IMR-90 (cell line): ENCODE measurements around the gene HIVEP3. TPM values are rescaled to one million over a fixed set of nuclear protein-coding genes. Genes with fewer than 3 reads are reported as not detected.

ENCODE experiments used
- ATAC-seq: fragments of 200-7000 bp; cut with Tn5 transposase; 2 replicates; pipeline ENCODE4 v1.9.1; 2020; ENCODE audit warnings: low read depth, mild to moderate bottlenecking, moderate library complexity
- BruUV-seq: library from RNA; stranded (reverse); fragments of 400-500 nt; replicated peaks from 2 replicates; lab custom pipeline; 2021; lab: Mats Ljungman, UMichigan
- CTCF ChIA-PET: fragments of 300-600 bp; formaldehyde crosslinking; extraction: SDS; loops from one replicate; lab custom pipeline; 2021; ENCODE audit warnings: antibody characterized with exemption; lab: Yijun Ruan, JAX
- POLR2A ChIA-PET: fragments of 300-600 bp; sonication (Branson Sonifier 250); formaldehyde crosslinking; loops from one replicate; lab custom pipeline; 2022; ENCODE audit warnings: antibody characterized with exemption; ENCODE audit not compliant: unreplicated experiment; lab: Charles Lee
- DNase-seq: peaks from one replicate; pipeline ENCODE4 v3.0.0; 2013
- H2AFZ ChIP-seq: replicated peaks from 2 replicates; pipeline ENCODE3; 2013; ENCODE audit warnings: low read length, mild to moderate bottlenecking; ENCODE audit not compliant: poor library complexity
- H2AK5ac ChIP-seq: 2 replicates; pipeline ENCODE4 v1.6.1; 2013; ENCODE audit warnings: low read depth, low read length, inconsistent platforms
- H2AK9ac ChIP-seq: replicated peaks from 2 replicates; pipeline ENCODE3; 2013; ENCODE audit warnings: mild to moderate bottlenecking, low read depth, low read length, moderate library complexity; ENCODE audit not compliant: poor library complexity
- H2BK120ac ChIP-seq: 2 replicates; pipeline ENCODE4 v1.6.1; 2013; ENCODE audit warnings: low read depth, low read length, inconsistent platforms
- H2BK15ac ChIP-seq: 3 replicates; pipeline ENCODE4 v1.6.1; 2013; ENCODE audit warnings: low read depth, low read length, inconsistent platforms
- H2BK20ac ChIP-seq: 2 replicates; pipeline ENCODE4 v1.6.1; 2013; ENCODE audit warnings: low read depth, mild to moderate bottlenecking, inconsistent platforms, low read length, moderate library complexity
- H2BK5ac ChIP-seq: 2 replicates; pipeline ENCODE4 v1.6.1; 2013; ENCODE audit warnings: mild to moderate bottlenecking, low read depth, low read length, inconsistent platforms; ENCODE audit not compliant: poor library complexity, severe bottlenecking
- H3K14ac ChIP-seq: replicated peaks from 2 replicates; pipeline ENCODE4 v1.6.1; 2013; ENCODE audit warnings: low read depth, low read length, inconsistent platforms
- H3K18ac ChIP-seq: 2 replicates; pipeline ENCODE4 v1.6.1; 2013; ENCODE audit warnings: low read depth, low read length, control low read depth
- H3K23ac ChIP-seq: 2 replicates; pipeline ENCODE4 v1.6.1; 2013; ENCODE audit warnings: low read depth, low read length, inconsistent platforms
- H3K27ac ChIP-seq: 2 replicates; pipeline ENCODE4 v1.5.1; 2013; ENCODE audit warnings: mild to moderate bottlenecking, control low read depth, low read length; ENCODE audit not compliant: insufficient read depth
- H3K27me3 ChIP-seq: 2 replicates; pipeline ENCODE4 v1.6.1; 2013; ENCODE audit warnings: low read length; ENCODE audit not compliant: control insufficient read depth, insufficient read depth
- H3K36me3 ChIP-seq: 2 replicates; pipeline ENCODE4 v1.6.1; 2013; ENCODE audit warnings: low read length, mixed read lengths; ENCODE audit not compliant: control insufficient read depth, insufficient read depth
- H3K4ac ChIP-seq: 2 replicates; pipeline ENCODE4 v1.6.1; 2013; ENCODE audit warnings: low read depth, low read length, inconsistent platforms
- H3K4me1 ChIP-seq: 2 replicates; pipeline ENCODE4 v1.6.1; 2013; ENCODE audit warnings: low read length, mixed read lengths; ENCODE audit not compliant: control insufficient read depth, insufficient read depth
- H3K4me2 ChIP-seq: 2 replicates; pipeline ENCODE4 v1.6.1; 2013; ENCODE audit warnings: low read depth, mild to moderate bottlenecking, control low read depth, low read length, moderate library complexity
- H3K4me3 ChIP-seq: 2 replicates; pipeline ENCODE4 v1.5.1; 2013; ENCODE audit warnings: low read depth, mild to moderate bottlenecking, control low read depth, low read length, moderate library complexity; ENCODE audit not compliant: insufficient read depth
- H3K56ac ChIP-seq: 2 replicates; pipeline ENCODE4 v1.6.1; 2013; ENCODE audit warnings: low read length, inconsistent platforms; ENCODE audit not compliant: insufficient read depth; ENCODE audit errors: extremely low read depth
- H3K79me1 ChIP-seq, 2 experiments: 2 replicates each; pipeline ENCODE4 v1.6.1; 2013; ENCODE audit warnings: low read length in 2 of 2, inconsistent platforms in 1 of 2, low read depth in 1 of 2
- H3K9ac ChIP-seq: 2 replicates; pipeline ENCODE4 v1.6.1; 2013; ENCODE audit warnings: low read depth, low read length, control low read depth
- H3K9me1 ChIP-seq: 2 replicates; pipeline ENCODE4 v1.6.1; 2013; ENCODE audit warnings: low read length, inconsistent platforms; ENCODE audit not compliant: insufficient read depth
- H3K9me3 ChIP-seq: 2 replicates; pipeline ENCODE4 v1.6.1; 2013; ENCODE audit warnings: low read length; ENCODE audit not compliant: control insufficient read depth, insufficient read depth
- H4K20me1 ChIP-seq: 2 replicates; pipeline ENCODE4 v1.6.1; 2013; ENCODE audit warnings: low read length, inconsistent platforms; ENCODE audit not compliant: insufficient read depth
- H4K5ac ChIP-seq: 2 replicates; pipeline ENCODE4 v1.6.1; 2013; ENCODE audit warnings: mild to moderate bottlenecking, low read depth, low read length, control low read depth
- H4K8ac ChIP-seq, 2 experiments: 2 replicates each; pipeline ENCODE4 v1.6.1; 2013; ENCODE audit warnings: low read depth in 2 of 2, low read length in 2 of 2, control low read depth in 1 of 2, inconsistent platforms in 1 of 2
- H4K91ac ChIP-seq: 2 replicates; pipeline ENCODE4 v1.6.1; 2013; ENCODE audit warnings: low read depth, low read length, inconsistent platforms; ENCODE audit not compliant: insufficient read depth
- BHLHE40 ChIP-seq: fragments of 150-350 bp; IDR thresholded peaks from 2 replicates; pipeline ENCODE4 v1.6.1; 2016; ENCODE audit warnings: mild to moderate bottlenecking, low read depth, low read length
- CEBPB ChIP-seq: IDR thresholded peaks from 2 replicates; pipeline ENCODE4 v1.6.1; 2012; ENCODE audit warnings: low read depth, low read length, improper control_type of control experiment
- CHD1 ChIP-seq: IDR thresholded peaks from 2 replicates; pipeline ENCODE4 v1.6.1; 2012; ENCODE audit warnings: low read depth, low read length, improper control_type of control experiment
- CTCF ChIP-seq: conservative IDR thresholded peaks from 2 replicates; pipeline ENCODE4 v1.5.1; 2012; ENCODE audit warnings: mild to moderate bottlenecking, low read depth, low read length, improper control_type of control experiment
- FOS ChIP-seq: fragments of 150-350 bp; IDR thresholded peaks from 2 replicates; pipeline ENCODE4 v1.6.1; 2016; ENCODE audit warnings: low read depth, low read length
- MAFK ChIP-seq: IDR thresholded peaks from 2 replicates; pipeline ENCODE4 v1.6.1; 2012; ENCODE audit warnings: low read depth, low read length, improper control_type of control experiment
- MAZ ChIP-seq: IDR thresholded peaks from 2 replicates; pipeline ENCODE4 v1.6.1; 2012; ENCODE audit warnings: low read depth, mild to moderate bottlenecking, low read length, improper control_type of control experiment, moderate library complexity, borderline replicate concordance
- MXI1 ChIP-seq: IDR thresholded peaks from 2 replicates; pipeline ENCODE4 v1.6.1; 2012; ENCODE audit warnings: low read depth, mild to moderate bottlenecking, low read length, moderate library complexity, borderline replicate concordance
- NFE2L2 ChIP-seq: fragments of 150-350 bp; IDR thresholded peaks from 2 replicates; pipeline ENCODE4 v1.6.1; 2016; ENCODE audit warnings: low read depth, mild to moderate bottlenecking, low read length
- POLR2A ChIP-seq: IDR thresholded peaks from 2 replicates; pipeline ENCODE4 v1.6.1; 2012; ENCODE audit warnings: mild to moderate bottlenecking, low read depth, low read length
- RAD21 ChIP-seq: IDR thresholded peaks from 2 replicates; pipeline ENCODE4 v1.6.1; 2012; ENCODE audit warnings: low read length, improper control_type of control experiment
- RCOR1 ChIP-seq: IDR thresholded peaks from 2 replicates; pipeline ENCODE4 v1.6.1; 2012; ENCODE audit warnings: mild to moderate bottlenecking, low read length, improper control_type of control experiment; ENCODE audit not compliant: insufficient replicate concordance
- RFX5 ChIP-seq: IDR thresholded peaks from 2 replicates; pipeline ENCODE4 v1.8.0; 2012; ENCODE audit warnings: low read depth, mild to moderate bottlenecking, low read length, moderate library complexity
- SMC3 ChIP-seq: fragments of 150-350 bp; IDR thresholded peaks from 2 replicates; pipeline ENCODE4 v1.6.1; 2016; ENCODE audit warnings: low read depth, mild to moderate bottlenecking, antibody characterized with exemption, low read length, moderate library complexity
- USF2 ChIP-seq: fragments of 150-350 bp; IDR thresholded peaks from 2 replicates; pipeline ENCODE4 v1.6.1; 2017; ENCODE audit warnings: mild to moderate bottlenecking, antibody characterized with exemption, low read length, low read depth
- WGBS, 2 experiments: methylation state at CpG; one replicate each; pipeline versions ENCODE4 v1.1.5 to v1.1.7; 2013; ENCODE audit warnings: missing lambda C conversion rate in 2 of 2; ENCODE audit not compliant: insufficient read length in 1 of 2; ENCODE audit errors: extremely low coverage in 2 of 2; 5-methylcytosine and 5-hydroxymethylcytosine counted together
- dilution Hi-C: fragments of 300-500 bp; cut with HindIII; formaldehyde crosslinking; loops from one replicate; pipeline ENCODE4 v1.14.3; 2018; ENCODE audit warnings: low sequenced_read_pairs; ENCODE audit not compliant: unreplicated experiment
- in situ Hi-C: fragments of 300-500 bp; cut with MboI; formaldehyde crosslinking; loops from 3 replicates; pipeline ENCODE4 v1.14.3; 2019; ENCODE audit warnings: low sequenced_read_pairs, inconsistent platforms, mixed read lengths
- intact Hi-C: fragments of 100-400 bp; cut with micrococcal nuclease; formaldehyde crosslinking; loops from 2 replicates; pipeline ENCODE4 v1.10.0; 2022
- polyA plus RNA-seq, 3 experiments: library from polyadenylated mRNA; depleted of rRNA; stranded (reverse); fragments of >200 nt; gene quantifications; 2 replicates each; pipeline ENCODE4 v1.2.3, GENCODE V29; 2012; ENCODE audit warnings: low replicate concordance in 1 of 3
- total RNA-seq: library from RNA; depleted of rRNA; stranded (reverse); fragments of >200 nt; gene quantifications from 2 replicates; pipeline ENCODE4 v1.2.3, GENCODE V29; 2012
- TF ChIP-seq, protein P1 (sequence below): fragments of 150-350 bp; IDR thresholded peaks from 2 replicates; pipeline ENCODE4 v1.6.1; 2016; ENCODE audit warnings: low read depth, mild to moderate bottlenecking, low read length, moderate library complexity, borderline replicate concordance

The HIVEP3 gene
- total and polyA plus RNA-seq, 2 of the 4 experiments (the other 2 are of a cell fraction): 1.4 to 4.0 TPM

DNA sequence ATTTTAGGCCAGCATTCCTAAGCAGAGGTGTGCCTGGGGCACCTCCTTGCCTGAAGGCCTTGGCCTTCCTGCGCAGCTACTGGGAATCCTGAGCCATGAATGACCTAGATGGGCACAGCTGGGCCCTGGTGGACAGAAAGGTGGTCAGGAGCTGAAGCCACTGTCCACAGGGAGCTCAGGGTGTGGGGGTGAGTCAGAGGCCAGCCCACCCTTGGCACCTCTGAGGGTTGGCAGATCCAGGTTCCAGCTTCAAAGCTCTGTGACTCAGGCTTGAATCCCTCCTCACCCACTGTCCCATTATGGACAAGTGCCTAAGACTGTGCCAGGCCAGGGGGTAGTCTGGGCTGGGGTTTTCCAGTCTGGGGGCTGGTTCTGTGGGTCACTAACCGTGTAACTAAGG, 427.8 kb downstream of the HIVEP3 start:
- Histone ChIP-seq H3K79me1 (no peaks in the 10 kb centered on the region), H3K36me3 (no peaks in the 10 kb centered on the region), H2BK5ac (no peak overlapping the region), H4K5ac (no peak overlapping the region), H3K23ac (no peak overlapping the region), H3K4me1 (peaks cover 30% of the 10 kb centered on the region), H2BK20ac (no peak overlapping the region), H4K20me1 (no peaks in the 10 kb centered on the region; the same call in 1 of the 2 replicates), H3K18ac (no peak overlapping the region), H2BK120ac (no peak overlapping the region), H3K4ac (no peak overlapping the region), H3K9me3 (no peaks in the 10 kb centered on the region), H4K8ac (no peak overlapping the region), H4K91ac (no peak overlapping the region), H2AK5ac (no peak overlapping the region), H2BK15ac (no peak overlapping the region), H3K9ac (no peak overlapping the region), H3K27me3 (no peaks in the 10 kb centered on the region), H3K9me1 (peaks cover 27% of the 10 kb centered on the region), H3K4me3 (no peak overlapping the region), H3K56ac (no peak overlapping the region), H3K4me2 (no peak overlapping the region), H3K27ac (no peak overlapping the region), H2AK9ac (no peak overlapping the region), H3K14ac (no peak overlapping the region), H2AFZ (no peak overlapping the region)
- intact Hi-C loops: no loop called here
- TF ChIP-seq NFE2L2 (no peak), MAFK (no peak), FOS (no peak), CHD1 (no peak), RFX5 (no peak), MAZ (no peak), USF2 (no peak), MXI1 (no peak), RCOR1 (no peak), POLR2A (no peak), CEBPB (no peak), CTCF (no peak), SMC3 (no peak), RAD21 (no peak), BHLHE40 (no peak)
- TF ChIP-seq, protein P1, sequence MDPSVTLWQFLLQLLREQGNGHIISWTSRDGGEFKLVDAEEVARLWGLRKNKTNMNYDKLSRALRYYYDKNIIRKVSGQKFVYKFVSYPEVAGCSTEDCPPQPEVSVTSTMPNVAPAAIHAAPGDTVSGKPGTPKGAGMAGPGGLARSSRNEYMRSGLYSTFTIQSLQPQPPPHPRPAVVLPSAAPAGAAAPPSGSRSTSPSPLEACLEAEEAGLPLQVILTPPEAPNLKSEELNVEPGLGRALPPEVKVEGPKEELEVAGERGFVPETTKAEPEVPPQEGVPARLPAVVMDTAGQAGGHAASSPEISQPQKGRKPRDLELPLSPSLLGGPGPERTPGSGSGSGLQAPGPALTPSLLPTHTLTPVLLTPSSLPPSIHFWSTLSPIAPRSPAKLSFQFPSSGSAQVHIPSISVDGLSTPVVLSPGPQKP: no peak
- ATAC-seq: no peak
- ChIA-PET CTCF (no interaction called here), POLR2A (no interaction called here)
- in situ Hi-C loops: no loop called here
- dilution Hi-C loops: no loop called here
- DNase-seq: no peak
- BruUV-seq: no TSS peak
- WGBS, 2 experiments: no CpG with 5 or more reads among the region's 2 CpGs
